MCF 10A (cell line): Measurements from ENCODE around the gene VWA5B1. TPM values are rescaled to one million over a fixed set of nuclear protein-coding genes. Genes with fewer than 3 reads are reported as not detected.

Experiments
- BruUV-seq: library from RNA; stranded (reverse); fragments of 400-500 nt; replicated peaks from 2 replicates; lab custom pipeline; 2021; lab: Mats Ljungman, UMichigan
- CTCF ChIA-PET: fragments of 300-600 bp; sonication (Branson Sonifier 250); formaldehyde crosslinking; extraction: SDS; loops from one replicate; lab custom pipeline; 2021; ENCODE audit warnings: antibody characterized with exemption, inconsistent platforms; lab: Yijun Ruan, JAX
- POLR2A ChIA-PET: fragments of 300-600, 350-650 bp; sonication (Branson Sonifier 250); formaldehyde crosslinking; extraction: SDS; loops from one replicate; lab custom pipeline; 2020; ENCODE audit warnings: antibody characterized with exemption, inconsistent platforms; lab: Yijun Ruan, JAX
- DNase-seq: peaks from one replicate; pipeline ENCODE4 v3.0.0-alpha.2; 2018; ENCODE audit not compliant: unreplicated experiment
- H3K27ac Mint-ChIP-seq: one replicate; pipeline ENCODE4 v1.8.0; 2022; ENCODE audit warnings: mild to moderate bottlenecking, low read depth, mixed read lengths; ENCODE audit not compliant: unreplicated experiment
- H3K27me3 Mint-ChIP-seq: one replicate; pipeline ENCODE4 v1.8.0; 2022; ENCODE audit warnings: mixed read lengths; ENCODE audit not compliant: insufficient read depth, unreplicated experiment
- H3K36me3 Mint-ChIP-seq: one replicate; pipeline ENCODE4 v1.8.0; 2022; ENCODE audit warnings: mild to moderate bottlenecking, moderate library complexity, mixed read lengths; ENCODE audit not compliant: insufficient read depth, unreplicated experiment
- H3K4me1 Mint-ChIP-seq: one replicate; pipeline ENCODE4 v1.8.0; 2022; ENCODE audit warnings: mixed read lengths; ENCODE audit not compliant: insufficient read depth, unreplicated experiment
- H3K4me3 Mint-ChIP-seq: one replicate; pipeline ENCODE4 v1.8.0; 2022; ENCODE audit warnings: mild to moderate bottlenecking, moderate library complexity, mixed read lengths; ENCODE audit not compliant: unreplicated experiment
- H3K9me3 Mint-ChIP-seq: one replicate; pipeline ENCODE4 v1.8.0; 2022; ENCODE audit warnings: mixed read lengths; ENCODE audit not compliant: unreplicated experiment
- CTCF ChIP-seq: fragments of 200-600 bp; IDR thresholded peaks from one replicate; pipeline ENCODE4 v1.8.0; 2022; ENCODE audit warnings: antibody characterized with exemption, mild to moderate bottlenecking; ENCODE audit not compliant: unreplicated experiment
- intact Hi-C: fragments of 100-400 bp; cut with micrococcal nuclease; formaldehyde crosslinking; loops from 2 replicates; pipeline ENCODE4 v1.14.1; 2022
- total RNA-seq: library from RNA; stranded (reverse); gene quantifications from 2 replicates; pipeline ENCODE4 v1.2.3, GENCODE V29; 2022

Gene VWA5B1
- total RNA-seq, 1 experiment from 2014 or later = not detected

- POLR2A ChIA-PET = no interaction called here
- DNase-seq = peak; percentile 62
Observed at GRCh38 chr1:20361805-20362381, 71.2 kb downstream of the VWA5B1 start.

GRCh38 chr1:20362856-20363255 is 72.2 kb downstream of the VWA5B1 start:
- TF ChIP-seq CTCF = no peak
- no TSS peak for BruUV-seq
- DNase-seq = no peak
- ChIA-PET POLR2A (no interaction called here), CTCF (interaction anchor here (0.6 to 1.7 kb wide), 13 partner anchors 9 to 388 kb away, joined by 3 to 8 read pairs (median 4); no protein-coding TSS in a partner anchor)
- Mint-ChIP-seq H3K36me3 (no peaks in the 10 kb centered on the region), H3K4me1 (peaks cover 13% of the 10 kb centered on the region), H3K9me3 (no peaks in the 10 kb centered on the region), H3K4me3 (no peak overlapping the region), H3K27me3 (peaks cover 30% of the 10 kb centered on the region), H3K27ac (no peak overlapping the region)
- intact Hi-C loops = loop anchor here (1.0 to 5.0 kb wide), 3 partner anchors 67 to 151 kb away; no protein-coding TSS in a partner anchor

More at GRCh38 chr1:20361805-20362381, 71.2 kb downstream of the VWA5B1 start:
- BruUV-seq = no TSS peak
- no peak overlapping the region for H3K4me3 Mint-ChIP-seq
- no peak overlapping the region for H3K27ac Mint-ChIP-seq
- peaks cover 21% of the 10 kb centered on the region for H3K27me3 Mint-ChIP-seq
- no peaks in the 10 kb centered on the region for H3K9me3 Mint-ChIP-seq
- H3K4me1 Mint-ChIP-seq = peaks cover 13% of the 10 kb centered on the region
- H3K36me3 Mint-ChIP-seq = no peaks in the 10 kb centered on the region
- intact Hi-C loops = loop anchor here (1.0 to 5.0 kb wide), 3 partner anchors 68 to 150 kb away; no protein-coding TSS in a partner anchor
- CTCF ChIA-PET = interaction anchor here (0.6 to 1.7 kb wide), 22 partner anchors 8 to 966 kb away, joined by 3 to 8 read pairs (median 4); no protein-coding TSS in a partner anchor
- peak; percentile 85 for TF ChIP-seq CTCF

- H3K27me3 Mint-ChIP-seq = peaks cover 31% of the 10 kb centered on the region
- H3K4me1 Mint-ChIP-seq = no peaks in the 10 kb centered on the region
- H3K4me3 Mint-ChIP-seq = no peak overlapping the region
- no peaks in the 10 kb centered on the region for H3K36me3 Mint-ChIP-seq
- CTCF ChIA-PET = interaction anchor here (0.6 to 1.0 kb wide), 2 partner anchors 10 to 1143 kb away, joined by 3 read pairs; no protein-coding TSS in a partner anchor
- no peak for TF ChIP-seq CTCF
- BruUV-seq = no TSS peak
- intact Hi-C loops = no loop called here
- no peak for DNase-seq
- POLR2A ChIA-PET = no interaction called here
- H3K27ac Mint-ChIP-seq = no peak overlapping the region
- no peaks in the 10 kb centered on the region for H3K9me3 Mint-ChIP-seq
Observed at GRCh38 chr1:20365421-20366055, 74.9 kb downstream of the VWA5B1 start.

- Mint-ChIP-seq H3K27me3 (peaks cover 31% of the 10 kb centered on the region), H3K4me3 (no peak overlapping the region), H3K36me3 (no peaks in the 10 kb centered on the region), H3K9me3 (no peaks in the 10 kb centered on the region), H3K27ac (no peak overlapping the region), H3K4me1 (no peaks in the 10 kb centered on the region)
- intact Hi-C loops = no loop called here
- CTCF ChIA-PET = no interaction called here
- BruUV-seq = no TSS peak
- POLR2A ChIA-PET = no interaction called here
- no peak for TF ChIP-seq CTCF
- no peak for DNase-seq
Observed at GRCh38 chr1:20366056-20366462, 75.4 kb downstream of the VWA5B1 start.
